HEK293 (cell line): ENCODE data around the gene ECM1.

Experiments
- ATF2 ChIP-seq: fragments of 450-650 bp; formaldehyde crosslinking; IDR thresholded peaks from 2 replicates; pipeline ENCODE4 v1.5.1; 2016; ENCODE audit warnings: missing biosample characterization, missing genetic modification characterization, low read depth
- KLF1 ChIP-seq: fragments of 450-650 bp; formaldehyde crosslinking; IDR thresholded peaks from 2 replicates; pipeline ENCODE4 v1.5.1; 2016; ENCODE audit warnings: missing biosample characterization, missing genetic modification characterization
- KLF10 ChIP-seq: fragments of 450-650 bp; IDR thresholded peaks from 2 replicates; pipeline ENCODE4 v1.5.1; 2018; ENCODE audit warnings: missing biosample characterization, mild to moderate bottlenecking, missing genetic modification characterization
- KLF8 ChIP-seq: fragments of 450-650 bp; formaldehyde crosslinking; IDR thresholded peaks from 2 replicates; pipeline ENCODE4 v1.5.1; 2016; ENCODE audit warnings: missing biosample characterization, missing genetic modification characterization
- PRDM6 ChIP-seq: fragments of 450-650 bp; formaldehyde crosslinking; IDR thresholded peaks from 2 replicates; pipeline ENCODE4 v1.5.1; 2017; ENCODE audit warnings: missing biosample characterization, missing genetic modification characterization
- WT1 ChIP-seq: fragments of 450-650 bp; formaldehyde crosslinking; IDR thresholded peaks from 2 replicates; pipeline ENCODE4 v1.5.1; 2016; ENCODE audit warnings: missing biosample characterization, missing genetic modification characterization
- YY2 ChIP-seq: fragments of 450-650 bp; formaldehyde crosslinking; IDR thresholded peaks from 2 replicates; pipeline ENCODE4 v1.5.1; 2016; ENCODE audit warnings: missing biosample characterization, missing genetic modification characterization
- ZBTB11 ChIP-seq: fragments of 450-650 bp; formaldehyde crosslinking; conservative IDR thresholded peaks from 2 replicates; pipeline ENCODE4 v1.5.1; 2016; ENCODE audit warnings: low read depth, missing biosample characterization, missing genetic modification characterization
- ZBTB20 ChIP-seq: fragments of 450-650 bp; formaldehyde crosslinking; IDR thresholded peaks from 2 replicates; pipeline ENCODE4 v1.5.1; 2016; ENCODE audit warnings: missing biosample characterization, missing genetic modification characterization
- ZFP37 ChIP-seq: fragments of 450-650 bp; formaldehyde crosslinking; IDR thresholded peaks from 2 replicates; pipeline ENCODE4 v1.5.1; 2016; ENCODE audit warnings: missing biosample characterization, missing genetic modification characterization
- ZFP69B ChIP-seq: fragments of 450-650 bp; formaldehyde crosslinking; IDR thresholded peaks from 2 replicates; pipeline ENCODE4 v1.5.1; 2016; ENCODE audit warnings: missing biosample characterization, missing genetic modification characterization
- ZNF148 ChIP-seq: fragments of 450-650 bp; formaldehyde crosslinking; IDR thresholded peaks from 2 replicates; pipeline ENCODE4 v1.5.0; 2017; ENCODE audit warnings: missing biosample characterization, missing genetic modification characterization, borderline replicate concordance
- ZNF184 ChIP-seq: fragments of 450-650 bp; IDR thresholded peaks from 2 replicates; pipeline ENCODE4 v1.5.1; 2018; ENCODE audit warnings: missing biosample characterization, mild to moderate bottlenecking, missing genetic modification characterization
- ZNF202 ChIP-seq: fragments of 450-650 bp; formaldehyde crosslinking; IDR thresholded peaks from 2 replicates; pipeline ENCODE4 v1.5.1; 2016; ENCODE audit warnings: missing biosample characterization, missing genetic modification characterization, borderline replicate concordance
- ZNF239 ChIP-seq: fragments of 450-650 bp; formaldehyde crosslinking; IDR thresholded peaks from 2 replicates; pipeline ENCODE4 v1.5.1; 2016; ENCODE audit warnings: missing biosample characterization, missing genetic modification characterization
- ZNF24 ChIP-seq: fragments of 450-650 bp; formaldehyde crosslinking; IDR thresholded peaks from 2 replicates; pipeline ENCODE4 v1.5.1; 2016; ENCODE audit warnings: missing biosample characterization, missing genetic modification characterization
- ZNF335 ChIP-seq: fragments of 450-650 bp; formaldehyde crosslinking; conservative IDR thresholded peaks from 2 replicates; pipeline ENCODE4 v1.5.1; 2016; ENCODE audit warnings: missing biosample characterization, missing genetic modification characterization
- ZNF341 ChIP-seq: fragments of 450-650 bp; formaldehyde crosslinking; IDR thresholded peaks from 2 replicates; pipeline ENCODE4; 2016; ENCODE audit warnings: low read depth, missing biosample characterization, missing genetic modification characterization
- ZNF362 ChIP-seq: fragments of 450-650 bp; formaldehyde crosslinking; IDR thresholded peaks from 2 replicates; pipeline ENCODE4 v1.5.1; 2016; ENCODE audit warnings: missing biosample characterization, missing genetic modification characterization
- ZNF37A ChIP-seq: fragments of 450-650 bp; IDR thresholded peaks from 2 replicates; pipeline ENCODE4 v1.5.1; 2018; ENCODE audit warnings: missing biosample characterization, missing genetic modification characterization
- ZNF423 ChIP-seq: fragments of 450-650 bp; formaldehyde crosslinking; IDR thresholded peaks from 2 replicates; pipeline ENCODE4 v1.5.1; 2016; ENCODE audit warnings: missing biosample characterization, missing genetic modification characterization
- ZNF48 ChIP-seq: fragments of 450-650 bp; formaldehyde crosslinking; IDR thresholded peaks from 2 replicates; pipeline ENCODE4 v1.5.1; 2016; ENCODE audit warnings: missing biosample characterization, missing genetic modification characterization
- ZNF555 ChIP-seq: fragments of 450-650 bp; formaldehyde crosslinking; conservative IDR thresholded peaks from 2 replicates; pipeline ENCODE4 v1.5.1; 2017; ENCODE audit warnings: missing biosample characterization, mild to moderate bottlenecking, missing genetic modification characterization, inconsistent platforms
- ZNF558 ChIP-seq: fragments of 450-650 bp; formaldehyde crosslinking; IDR thresholded peaks from 2 replicates; pipeline ENCODE4 v1.5.1; 2016; ENCODE audit warnings: missing biosample characterization, missing genetic modification characterization
- ZNF629 ChIP-seq: fragments of 450-650 bp; formaldehyde crosslinking; IDR thresholded peaks from 2 replicates; pipeline ENCODE4 v1.5.1; 2017; ENCODE audit warnings: missing biosample characterization, missing genetic modification characterization
- ZSCAN30 ChIP-seq: fragments of 450-650 bp; IDR thresholded peaks from 2 replicates; pipeline ENCODE4 v1.5.1; 2018; ENCODE audit warnings: missing biosample characterization, mild to moderate bottlenecking, missing genetic modification characterization, moderate library complexity

Gene ECM1

GRCh38 chr1:150516050-150516591, 8.2 kb downstream of the ECM1 start (continued):
- TF ChIP-seq ZFP37 (tag by site-specific recombination) (peak; percentile 54; the same call in 1 of the 2 replicates), ZSCAN30 (no peak; the same call in 1 of the 2 replicates), ZNF341 (peak; percentile 52), YY2 (tag by site-specific recombination) (no peak), ZBTB20 (tag by site-specific recombination) (peak; percentile 8; the same call in 1 of the 2 replicates), ZNF423 (tag by site-specific recombination) (0 out of 2 replicates have a peak, but pooled peaks have one; percentile 3), ZNF362 (tag by site-specific recombination) (peak; percentile 75), ZNF148 (tag by site-specific recombination) (no peak), ATF2 (tag by site-specific recombination) (no peak), KLF1 (tag by site-specific recombination) (peak; percentile 47; the same call in 1 of the 2 replicates), ZNF558 (0 out of 2 replicates have a peak, but pooled peaks have one; percentile 71), ZNF184 (tag by site-specific recombination) (no peak), ZNF24 (0 out of 2 replicates have a peak, but pooled peaks have one; percentile 6), ZNF335 (tag by site-specific recombination) (peak; percentile 10; the same call in 1 of the 2 replicates), ZNF37A (tag by site-specific recombination) (no peak), KLF8 (tag by site-specific recombination) (peak; percentile 50), ZBTB11 (peak; percentile 38; the same call in 1 of the 2 replicates), ZNF48 (no peak), ZNF629 (tag by site-specific recombination) (peak; percentile 21; the same call in 1 of the 2 replicates), KLF10 (tag by site-specific recombination) (no peak), PRDM6 (tag by site-specific recombination) (no peak), ZNF239 (no peak), WT1 (tag by site-specific recombination) (no peak), ZFP69B (tag by site-specific recombination) (peak; percentile 5; the same call in 1 of the 2 replicates), ZNF202 (tag by site-specific recombination) (no peak), ZNF555 (tag by site-specific recombination) (no peak)
